ENCODE measurements around the gene GRM1.

Gene GRM1

DNA sequence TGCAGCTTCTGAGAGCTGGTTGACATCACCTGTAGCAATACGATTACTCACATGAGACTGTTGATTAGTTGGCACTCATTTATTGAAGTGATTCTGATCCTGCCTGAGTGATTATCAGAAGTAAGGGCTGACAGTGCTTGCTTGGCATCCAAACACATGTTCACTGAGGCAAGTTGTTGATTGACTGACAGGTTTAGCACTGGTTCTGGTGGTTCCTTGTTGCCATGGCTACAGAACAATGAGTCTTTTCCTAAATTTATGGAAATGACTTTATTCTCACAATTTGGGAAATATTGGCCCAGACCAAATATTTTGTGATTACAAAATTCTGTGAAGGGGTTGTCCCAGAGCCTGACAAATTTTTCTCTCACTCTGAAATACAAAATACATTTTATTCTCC, 368.8 kb downstream of the GRM1 start:
- DNase-seq = no peak

DNA sequence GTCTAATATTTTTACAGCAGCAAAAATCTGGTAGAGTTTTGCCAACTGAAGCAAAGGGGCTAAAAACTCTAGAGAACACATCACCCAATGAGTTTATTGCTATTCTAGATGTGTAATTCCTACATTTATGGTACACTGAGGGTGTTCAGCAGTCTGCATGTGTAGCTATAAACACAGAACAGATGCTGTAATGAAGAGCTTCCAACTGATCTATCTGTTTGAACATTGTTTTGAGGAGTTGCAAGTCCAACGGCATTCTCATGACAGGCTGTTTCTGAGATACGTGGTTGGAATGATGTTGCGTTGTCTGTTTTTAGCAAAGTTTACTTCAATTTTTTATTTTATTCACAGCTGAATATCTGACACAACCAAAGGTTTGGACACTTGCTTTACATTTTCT, 373.6 kb downstream of the GRM1 start:
- DNase-seq = no peak

DNA sequence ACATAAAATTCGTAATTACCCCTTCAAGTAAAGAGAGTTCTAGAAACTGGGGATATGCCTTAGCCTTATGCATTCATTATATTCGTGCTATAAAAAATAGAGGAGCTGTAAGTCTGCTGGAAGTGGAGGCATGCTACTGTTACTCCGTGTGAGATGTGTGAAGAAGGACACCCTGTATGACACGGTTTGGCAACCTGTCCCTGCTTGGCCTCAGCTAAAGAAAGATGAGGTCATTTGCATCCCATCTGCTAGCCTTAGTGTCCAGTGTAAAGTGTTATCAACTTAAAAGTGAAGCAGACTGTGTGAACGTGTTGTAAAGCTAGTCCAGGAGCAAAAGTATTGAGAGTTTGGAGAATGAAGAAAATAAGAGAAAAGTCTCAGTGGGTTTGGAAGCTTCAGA, 379.7 kb downstream of the GRM1 start:
- no peak for DNase-seq

DNA sequence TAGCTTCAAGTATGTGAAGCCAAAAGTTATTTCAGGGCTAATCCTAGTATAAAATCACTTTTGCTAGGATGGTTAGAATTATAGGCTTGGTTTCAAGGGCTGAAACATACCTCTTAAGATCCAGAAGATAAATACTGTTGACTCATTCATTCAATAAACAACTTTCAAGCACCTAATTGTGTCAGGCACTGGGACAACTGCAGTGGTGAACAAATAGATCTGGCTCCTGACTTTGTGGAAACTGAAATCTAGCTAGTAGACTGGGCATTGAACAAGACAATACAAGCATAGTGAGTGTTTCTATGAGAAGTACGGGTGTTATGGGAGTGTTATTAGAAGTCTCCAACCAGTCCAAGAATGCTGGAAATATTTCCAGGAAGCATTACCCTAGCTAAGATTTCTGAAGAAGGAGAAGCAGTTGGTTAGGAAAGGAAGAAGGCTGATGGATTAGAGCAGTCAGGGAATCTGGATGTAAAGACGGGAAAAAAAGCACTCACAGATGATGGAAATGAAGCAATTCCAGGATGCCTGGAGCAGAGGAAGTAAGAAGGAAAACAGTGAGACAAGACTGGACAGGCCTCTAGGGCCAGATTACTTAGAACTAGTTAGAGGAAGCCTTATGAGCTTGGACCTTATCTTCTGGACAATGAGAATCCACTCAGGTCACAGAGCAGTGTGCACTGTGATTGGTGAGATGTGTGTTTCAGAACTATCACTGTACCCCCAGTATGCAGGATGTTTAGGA, 382.2 kb downstream of the GRM1 start:
- no peak for DNase-seq

DNA sequence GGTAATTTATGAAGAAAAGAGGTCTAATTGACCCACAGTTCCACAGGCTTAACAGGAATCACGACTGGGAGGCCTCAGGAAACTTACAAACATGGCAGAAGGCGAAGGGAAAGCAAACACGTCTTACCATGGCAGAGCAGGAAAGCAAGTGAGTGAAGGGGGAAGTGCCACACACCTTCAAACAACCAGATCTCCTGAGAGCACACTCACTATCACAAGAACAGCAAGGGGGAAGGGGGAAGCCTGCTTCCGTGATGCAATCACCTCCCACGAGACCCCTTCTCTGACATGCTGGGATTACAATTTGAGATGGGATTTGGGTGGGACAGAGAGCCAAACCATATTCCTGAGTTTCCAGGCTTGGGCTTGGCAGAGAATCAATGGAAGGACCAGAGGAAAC, 390.7 kb downstream of the GRM1 start:
- DNase-seq = no peak

DNA sequence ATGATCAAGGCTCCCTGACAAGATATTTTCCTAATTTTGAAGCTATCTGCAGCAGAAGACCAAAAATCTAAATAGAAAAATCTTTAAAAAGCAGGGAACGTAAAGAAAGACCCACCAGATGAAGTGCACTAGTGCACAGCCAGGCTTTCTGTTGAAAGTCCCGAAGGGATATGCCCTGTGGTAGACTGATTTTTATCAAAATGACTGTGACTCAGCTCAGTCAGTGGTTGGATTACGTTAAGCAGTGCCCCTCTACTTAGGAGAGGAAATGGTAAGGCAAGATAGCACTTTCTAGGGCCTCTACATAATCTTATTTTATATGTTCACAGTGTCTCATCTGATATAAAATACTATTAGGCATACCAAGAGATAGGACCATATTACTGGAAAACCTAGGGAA, 391.4 kb downstream of the GRM1 start:
- no peak for DNase-seq

DNA sequence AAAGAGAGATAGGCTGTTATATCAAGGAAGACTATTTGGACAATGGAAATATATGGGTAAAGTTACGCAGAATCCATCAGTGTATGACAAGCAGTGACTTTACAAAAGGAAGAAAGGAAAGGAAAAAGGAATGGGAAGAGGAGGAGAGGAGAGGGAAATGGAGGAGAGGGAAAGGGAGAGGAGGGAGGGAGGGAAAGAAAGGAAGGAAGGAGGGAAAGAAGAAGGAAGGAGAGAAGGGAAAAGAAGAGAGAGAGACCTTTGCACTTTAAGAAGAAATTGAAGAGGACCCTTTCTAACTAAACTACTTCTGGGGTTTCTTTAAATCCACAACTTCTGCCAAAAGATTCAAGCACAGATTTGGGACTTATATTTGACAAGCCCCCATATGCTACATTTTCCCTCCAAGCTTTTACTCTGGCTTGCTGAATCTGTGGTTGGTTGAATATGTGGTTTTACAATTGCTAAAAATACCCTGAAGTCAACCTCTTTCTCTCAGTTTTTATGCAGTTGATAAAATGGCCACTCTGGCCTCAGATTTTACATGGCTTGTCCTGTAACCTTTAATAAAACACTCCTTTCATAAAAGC, 394.0 kb downstream of the GRM1 start:
- no peak for DNase-seq

DNA sequence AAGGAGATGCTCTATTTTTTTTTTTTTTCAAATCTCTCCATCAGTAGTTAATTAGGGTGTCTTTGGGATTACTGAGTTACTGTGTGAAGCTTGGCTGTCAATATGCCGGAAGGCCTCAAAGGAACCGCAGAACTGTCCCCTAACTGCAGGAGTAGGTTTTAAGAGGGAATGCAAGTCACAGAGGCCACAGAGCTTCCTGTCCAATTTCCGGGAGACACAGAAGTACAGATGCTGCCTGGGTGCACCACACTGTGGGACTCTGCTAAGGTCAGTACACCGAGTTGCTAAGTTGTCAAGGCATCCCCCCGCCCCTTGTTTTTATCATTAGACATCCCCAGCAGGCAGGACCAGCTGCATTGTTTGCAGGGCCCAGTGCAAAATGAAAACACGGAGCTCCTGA, 394.6 kb downstream of the GRM1 start:
- DNase-seq = no peak

DNA sequence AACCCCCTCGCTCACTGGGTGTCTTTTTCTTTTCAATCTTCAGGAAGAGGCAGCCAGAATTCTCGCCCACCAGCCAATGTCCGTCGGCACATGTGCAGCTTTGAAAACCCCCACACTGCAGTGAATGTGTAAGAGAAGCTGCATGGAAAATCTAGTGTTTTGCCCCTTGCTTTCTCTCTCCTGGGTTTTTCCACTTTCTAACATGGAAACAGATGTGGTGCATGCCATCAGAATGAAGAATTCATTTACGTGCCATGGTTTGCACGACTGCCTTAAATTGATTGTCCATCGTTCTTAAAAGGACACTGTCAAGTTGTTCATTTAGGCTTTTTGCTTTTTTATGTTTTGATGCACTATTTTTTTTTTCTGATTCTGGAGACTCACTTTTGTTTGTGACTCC, 397.7 kb downstream of the GRM1 start:
- no peak for DNase-seq

DNA sequence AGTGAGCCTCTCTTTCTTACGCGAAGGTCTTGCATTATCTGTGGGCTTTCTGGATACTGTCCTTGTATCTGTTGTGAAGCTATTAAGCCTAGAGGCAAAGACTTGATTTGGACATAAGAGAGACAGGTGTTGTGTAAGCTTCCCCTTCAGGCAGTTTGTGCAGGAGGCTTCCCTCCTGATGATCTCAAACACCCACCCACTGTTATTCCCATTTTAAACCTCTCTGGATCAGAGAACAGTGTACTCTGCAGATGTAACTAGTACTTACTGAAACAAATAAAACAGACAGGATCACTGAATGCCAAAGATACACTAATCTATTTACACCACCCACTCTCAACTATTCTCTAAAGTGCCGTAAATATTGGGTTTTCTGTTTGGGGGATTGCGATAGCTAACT, 401.0 kb downstream of the GRM1 start:
- no peak for DNase-seq

DNA sequence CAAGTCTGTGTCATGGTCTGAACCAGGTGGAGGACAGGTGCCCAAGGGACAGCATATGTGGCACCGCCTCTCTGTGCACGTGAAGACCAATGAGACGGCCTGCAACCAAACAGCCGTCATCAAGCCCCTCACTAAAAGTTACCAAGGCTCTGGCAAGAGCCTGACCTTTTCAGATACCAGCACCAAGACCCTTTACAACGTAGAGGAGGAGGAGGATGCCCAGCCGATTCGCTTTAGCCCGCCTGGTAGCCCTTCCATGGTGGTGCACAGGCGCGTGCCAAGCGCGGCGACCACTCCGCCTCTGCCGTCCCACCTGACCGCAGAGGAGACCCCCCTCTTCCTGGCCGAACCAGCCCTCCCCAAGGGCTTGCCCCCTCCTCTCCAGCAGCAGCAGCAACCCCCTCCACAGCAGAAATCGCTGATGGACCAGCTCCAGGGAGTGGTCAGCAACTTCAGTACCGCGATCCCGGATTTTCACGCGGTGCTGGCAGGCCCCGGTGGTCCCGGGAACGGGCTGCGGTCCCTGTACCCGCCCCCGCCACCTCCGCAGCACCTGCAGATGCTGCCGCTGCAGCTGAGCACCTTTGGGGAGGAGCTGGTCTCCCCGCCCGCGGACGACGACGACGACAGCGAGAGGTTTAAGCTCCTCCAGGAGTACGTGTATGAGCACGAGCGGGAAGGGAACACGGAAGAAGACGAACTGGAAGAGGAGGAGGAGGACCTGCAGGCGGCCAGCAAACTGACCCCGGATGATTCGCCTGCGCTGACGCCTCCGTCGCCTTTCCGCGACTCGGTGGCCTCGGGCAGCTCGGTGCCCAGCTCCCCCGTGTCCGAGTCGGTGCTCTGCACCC, 405.2 kb downstream of the GRM1 start:
- no peak for DNase-seq

DNA sequence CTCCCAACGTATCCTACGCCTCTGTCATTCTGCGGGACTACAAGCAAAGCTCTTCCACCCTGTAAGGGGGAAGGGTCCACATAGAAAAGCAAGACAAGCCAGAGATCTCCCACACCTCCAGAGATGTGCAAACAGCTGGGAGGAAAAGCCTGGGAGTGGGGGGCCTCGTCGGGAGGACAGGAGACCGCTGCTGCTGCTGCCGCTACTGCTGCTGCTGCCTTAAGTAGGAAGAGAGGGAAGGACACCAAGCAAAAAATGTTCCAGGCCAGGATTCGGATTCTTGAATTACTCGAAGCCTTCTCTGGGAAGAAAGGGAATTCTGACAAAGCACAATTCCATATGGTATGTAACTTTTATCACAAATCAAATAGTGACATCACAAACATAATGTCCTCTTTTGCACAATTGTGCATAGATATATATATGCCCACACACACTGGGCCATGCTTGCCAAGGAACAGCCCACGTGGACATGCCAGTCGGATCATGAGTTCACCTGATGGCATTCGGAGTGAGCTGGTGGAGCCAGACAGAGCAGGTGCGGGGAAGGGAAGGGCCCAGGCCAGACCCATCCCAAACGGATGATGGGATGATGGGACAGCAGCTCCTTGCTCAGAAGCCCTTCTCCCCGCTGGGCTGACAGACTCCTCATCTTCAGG, 406.0 kb downstream of the GRM1 start:
- no peak for DNase-seq

DNA sequence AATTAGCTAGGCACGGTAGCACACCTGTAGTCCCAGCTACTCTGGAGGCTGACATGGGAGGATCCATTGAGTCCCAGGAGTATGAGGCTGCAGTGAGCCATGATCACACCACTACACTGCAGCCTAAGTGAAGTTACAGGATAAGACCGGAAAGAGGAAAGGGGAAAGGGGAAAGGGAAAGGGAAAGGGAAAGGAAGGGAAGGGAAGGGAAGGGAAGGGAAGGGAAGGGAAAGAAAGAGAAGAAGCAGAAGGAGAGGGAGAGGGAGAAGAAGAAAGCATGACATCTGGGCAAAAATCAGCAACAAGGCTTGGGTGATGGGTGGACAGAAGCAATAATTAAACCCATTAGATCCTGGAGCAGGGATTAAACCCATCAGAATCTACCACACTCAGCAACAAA, 413.0 kb downstream of the GRM1 start:
- DNase-seq = no peak

DNA sequence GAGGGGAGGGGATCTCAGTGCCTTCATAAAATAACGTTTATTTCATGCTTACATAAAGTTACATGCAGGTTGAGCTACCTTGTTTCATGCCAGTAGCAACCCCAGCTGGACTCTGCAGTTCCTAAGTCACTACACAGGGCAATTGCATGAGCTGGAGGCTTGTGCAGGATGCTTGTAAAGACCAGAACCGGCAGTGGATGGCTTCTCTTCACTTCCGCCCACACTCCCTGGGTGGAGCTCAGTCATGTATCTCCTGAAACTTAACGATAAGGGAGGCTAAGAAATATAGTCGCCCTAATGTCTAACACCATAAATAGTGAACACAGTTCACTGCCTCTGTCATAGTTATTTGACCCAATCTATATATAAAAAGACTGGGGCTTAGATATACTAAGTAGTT, 415.3 kb downstream of the GRM1 start:
- DNase-seq = no peak

DNA sequence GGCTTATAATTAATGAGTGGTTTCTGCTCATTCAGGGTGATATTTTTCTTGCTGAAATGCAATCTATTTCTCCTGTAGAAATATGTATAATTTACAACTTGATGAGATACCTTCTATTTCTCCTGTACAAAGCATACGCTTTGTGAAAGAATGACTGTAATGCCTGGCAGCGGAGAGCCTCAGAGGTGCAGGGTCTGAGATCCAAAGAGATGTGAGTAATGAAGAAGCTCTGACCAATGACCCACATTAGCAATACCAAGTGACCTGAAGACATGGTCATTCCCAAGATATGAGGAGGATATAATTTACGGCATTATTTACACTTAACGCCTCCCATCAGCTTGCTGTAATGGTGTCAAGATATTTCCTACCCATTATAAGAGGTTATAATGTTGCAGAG, 416.4 kb downstream of the GRM1 start:
- DNase-seq = no peak

DNA sequence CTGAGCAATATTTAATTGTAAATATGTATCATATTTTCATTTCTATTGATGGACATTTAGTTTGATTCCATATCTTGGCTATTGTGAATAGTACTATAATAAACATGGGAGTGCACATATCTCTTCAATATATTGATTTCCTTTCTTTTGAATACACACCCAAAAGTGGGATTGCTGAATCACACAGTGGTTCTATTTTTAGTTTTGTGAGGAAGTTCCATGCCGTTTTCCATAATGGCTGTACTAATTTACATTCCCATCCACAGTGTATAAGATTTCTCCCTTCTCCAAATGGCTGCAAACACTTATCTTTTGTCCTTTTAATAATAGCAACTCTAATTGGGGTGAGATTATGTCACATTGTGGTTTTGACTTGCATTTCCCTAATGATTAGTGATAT, 428.0 kb downstream of the GRM1 start:
- DNase-seq = no peak

DNA sequence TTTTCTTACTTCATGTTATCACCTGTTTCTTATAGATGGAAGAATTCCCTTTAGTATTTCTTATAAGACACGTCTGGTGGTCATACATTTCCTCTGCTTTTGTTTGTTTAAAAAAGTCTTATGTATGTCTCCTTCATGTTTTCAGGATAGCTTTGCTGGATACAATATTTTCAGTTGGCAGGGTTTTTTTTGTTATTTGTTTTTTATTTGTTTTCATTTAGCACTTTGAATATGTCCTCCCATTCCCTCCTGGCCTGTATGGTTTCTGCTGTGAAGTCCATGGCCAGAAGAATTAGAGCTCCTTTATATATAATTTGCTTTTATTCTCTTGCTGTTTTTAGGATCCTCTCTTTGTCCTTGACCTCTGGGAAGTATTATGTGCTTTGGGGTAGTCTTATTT, 432.1 kb downstream of the GRM1 start:
- DNase-seq = no peak

DNA sequence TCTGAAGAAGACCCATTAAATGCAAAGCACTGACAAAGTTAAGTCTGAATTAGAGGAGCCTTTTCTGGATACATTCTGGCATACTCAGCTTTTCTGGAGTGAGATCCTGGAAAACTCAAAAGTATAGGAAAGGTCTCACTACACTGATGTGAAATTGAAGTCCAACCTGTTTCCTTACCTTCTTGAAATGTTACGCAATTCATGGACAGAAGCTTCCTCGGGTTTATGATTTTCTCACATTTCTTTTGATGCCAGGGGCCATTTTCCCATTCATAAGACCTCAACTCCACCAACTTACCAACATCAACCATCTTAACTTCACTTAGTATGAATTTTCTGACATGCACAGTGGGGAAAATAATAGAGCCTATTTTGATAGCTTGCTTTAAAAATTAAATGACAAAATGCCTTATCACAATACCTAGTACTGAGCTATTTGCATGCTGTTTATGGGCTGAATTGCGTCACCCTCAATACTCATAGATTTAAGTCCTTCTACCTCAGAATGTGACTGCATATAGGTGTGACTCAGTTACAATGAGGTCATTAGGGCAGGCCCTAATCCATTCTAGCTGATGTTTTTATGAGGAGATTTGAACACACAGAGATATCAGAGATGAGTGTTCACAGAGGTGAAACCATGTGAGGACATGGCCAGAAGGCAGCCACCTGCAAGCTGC, 441.4 kb downstream of the GRM1 start:
- DNase-seq = no peak

DNA sequence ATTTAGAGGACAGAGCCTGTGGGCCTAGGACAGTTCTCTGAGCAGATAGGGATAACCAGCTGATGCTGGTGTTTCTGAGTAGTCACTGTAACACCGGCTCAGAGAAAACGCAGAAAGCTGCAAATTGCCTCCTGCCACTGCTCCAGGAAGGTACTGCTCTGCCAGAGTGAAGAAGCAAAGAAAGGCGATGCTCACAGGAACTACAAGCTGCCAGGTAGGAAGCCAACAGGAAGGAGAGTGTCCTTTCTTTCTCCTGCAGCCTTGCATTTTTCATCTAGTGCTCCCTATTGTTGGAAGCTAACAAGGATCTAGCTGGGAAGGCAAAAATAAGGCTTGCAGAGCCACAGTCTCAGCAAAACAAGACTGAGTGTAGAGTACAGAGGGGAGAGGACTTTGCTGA, 444.1 kb downstream of the GRM1 start:
- no peak for DNase-seq

DNA sequence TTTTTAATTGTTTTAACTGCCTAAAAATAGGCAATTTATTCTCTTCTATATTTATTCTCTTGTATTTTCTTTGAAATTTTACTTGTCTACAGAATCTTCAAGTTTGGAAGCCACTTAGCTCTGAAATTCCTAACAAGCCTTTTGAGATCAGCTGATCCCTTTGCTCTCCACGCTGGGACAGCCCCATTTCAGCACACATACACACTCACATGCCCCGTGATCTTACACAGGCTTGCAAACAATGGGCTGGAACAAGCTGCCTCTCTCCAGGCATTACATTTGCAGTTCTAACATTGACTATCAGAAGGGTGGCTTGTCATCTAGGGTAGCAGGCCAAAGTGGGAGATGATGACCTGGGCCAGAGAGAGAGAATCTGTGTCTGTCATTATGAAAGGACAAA, 452.7 kb downstream of the GRM1 start:
- DNase-seq = no peak

DNA sequence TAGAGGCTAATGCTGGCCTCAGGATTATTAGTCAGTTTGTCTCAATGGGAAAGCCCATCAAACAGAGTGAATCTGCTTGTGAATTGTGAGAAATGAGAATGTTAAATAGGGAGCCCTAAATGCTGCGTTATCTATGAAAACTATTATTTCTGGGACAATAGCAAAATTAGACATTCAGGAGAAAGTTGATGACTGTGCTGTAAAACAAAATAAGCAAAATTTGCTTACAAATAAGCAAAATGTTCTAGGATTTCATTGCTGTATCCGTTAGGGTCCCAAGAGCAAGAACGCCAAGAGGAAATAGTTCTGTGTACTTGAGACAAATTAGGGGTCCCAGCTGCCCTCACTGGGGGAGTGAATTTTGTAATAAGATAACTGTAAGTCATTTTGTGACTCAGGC, 455.5 kb downstream of the GRM1 start:
- DNase-seq = no peak
